GM03348 (cell line): ENCODE measurements around the gene RGMA.
"Not testable (repeated sequence)": the region's sequence is repeated elsewhere in the genome, so short reads cannot be mapped to it uniquely, and the experiment has no call there.

ENCODE experiments used
- DNase-seq: peaks from one replicate; pipeline ENCODE4 v3.0.0; 2012; ENCODE audit warnings: low spot score

Gene RGMA

DNA sequence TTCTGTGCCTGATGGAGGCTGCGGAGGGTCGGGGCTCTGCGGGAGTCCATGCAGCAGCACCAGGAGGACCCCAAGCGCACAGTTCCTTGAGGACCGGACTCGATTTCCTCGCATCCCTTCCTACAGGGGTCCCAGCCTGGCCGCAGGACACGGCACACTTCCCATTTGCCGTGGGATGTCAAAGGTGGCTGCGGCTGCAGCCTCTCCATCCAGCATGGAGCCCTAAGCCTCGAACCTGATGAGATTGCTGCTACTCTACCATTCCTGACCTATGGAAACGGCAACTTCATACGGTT is 40.6 kb downstream of the RGMA start:
- no peak for DNase-seq

DNA sequence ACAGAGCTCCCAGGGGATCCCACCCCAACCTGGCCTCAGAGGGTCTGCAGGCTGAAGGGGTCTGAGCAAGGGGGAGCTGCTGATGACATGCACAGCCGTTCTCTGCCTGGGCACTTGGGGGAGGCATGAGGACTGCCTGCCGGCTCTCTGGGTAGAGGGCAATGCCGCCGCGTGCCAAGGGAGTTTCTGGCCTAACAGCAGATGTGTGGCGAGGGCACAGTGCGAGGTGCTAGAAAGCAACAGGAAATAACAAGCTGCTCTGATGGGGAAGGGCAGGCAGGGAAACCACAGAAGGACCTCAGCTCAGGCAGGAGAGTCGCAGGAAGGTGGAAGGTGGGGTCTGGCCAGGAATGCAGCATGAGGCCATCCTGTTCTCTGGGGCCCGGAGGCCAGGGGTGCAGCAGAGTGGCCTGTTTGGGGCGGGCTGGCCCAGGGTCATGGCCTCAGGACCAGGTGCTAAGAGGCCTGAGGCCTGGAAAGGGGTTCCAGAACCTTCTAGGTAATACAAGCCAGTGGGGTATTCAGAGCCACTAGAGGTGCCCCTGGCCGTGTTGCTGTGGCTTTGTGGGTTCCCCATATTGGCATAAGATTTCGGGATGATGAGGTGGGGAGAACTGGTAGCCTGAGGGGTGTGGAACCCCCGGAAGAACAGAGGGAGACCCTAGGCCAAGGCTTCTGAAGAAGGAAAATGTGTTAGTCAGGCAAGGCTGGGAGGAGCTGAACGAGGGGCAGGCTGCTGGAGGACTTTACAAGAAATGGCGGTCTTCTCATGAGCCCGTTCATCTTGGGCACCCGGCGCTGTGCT is 41.2 kb downstream of the RGMA start:
- DNase-seq: no peak

DNA sequence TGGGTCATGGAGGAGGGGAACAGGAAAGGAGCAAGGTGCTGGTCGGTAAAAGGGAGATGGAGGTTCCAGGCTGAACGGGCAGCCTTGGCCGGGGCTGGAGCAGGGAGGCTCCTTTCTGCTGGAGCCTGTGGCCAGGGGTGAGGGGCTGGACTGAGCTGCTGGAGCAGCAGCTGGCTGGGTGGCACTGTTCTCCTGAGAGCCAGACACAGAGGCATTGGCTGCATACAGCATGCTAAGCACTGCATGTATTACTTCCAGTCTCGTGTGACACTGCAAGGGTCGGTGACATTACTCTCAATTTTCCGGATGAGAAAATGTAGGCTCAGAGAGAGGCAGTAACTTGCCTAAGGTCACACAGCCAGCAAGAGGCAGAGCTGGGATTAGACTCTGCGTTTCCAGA is 42.3 kb downstream of the RGMA start:
- DNase-seq: no peak

DNA sequence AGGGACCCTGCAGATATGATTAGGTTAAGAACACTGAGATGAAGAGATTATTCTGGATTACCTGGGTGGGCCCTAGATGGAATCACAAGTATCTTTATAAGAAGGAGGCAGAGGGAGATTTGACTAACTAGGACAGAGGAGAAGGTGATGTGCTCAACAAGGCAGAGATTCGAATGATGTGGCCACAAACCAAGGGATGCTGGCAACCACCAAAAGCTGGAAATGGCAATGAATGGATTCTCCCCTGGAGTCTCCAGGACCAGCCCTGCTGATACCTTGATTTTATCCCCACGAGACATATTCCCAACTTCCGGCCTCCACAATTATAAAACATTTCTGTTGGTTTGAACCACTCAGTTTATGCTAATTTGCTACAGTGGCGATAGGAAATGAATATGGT is 42.9 kb downstream of the RGMA start:
- no peak for DNase-seq

DNA sequence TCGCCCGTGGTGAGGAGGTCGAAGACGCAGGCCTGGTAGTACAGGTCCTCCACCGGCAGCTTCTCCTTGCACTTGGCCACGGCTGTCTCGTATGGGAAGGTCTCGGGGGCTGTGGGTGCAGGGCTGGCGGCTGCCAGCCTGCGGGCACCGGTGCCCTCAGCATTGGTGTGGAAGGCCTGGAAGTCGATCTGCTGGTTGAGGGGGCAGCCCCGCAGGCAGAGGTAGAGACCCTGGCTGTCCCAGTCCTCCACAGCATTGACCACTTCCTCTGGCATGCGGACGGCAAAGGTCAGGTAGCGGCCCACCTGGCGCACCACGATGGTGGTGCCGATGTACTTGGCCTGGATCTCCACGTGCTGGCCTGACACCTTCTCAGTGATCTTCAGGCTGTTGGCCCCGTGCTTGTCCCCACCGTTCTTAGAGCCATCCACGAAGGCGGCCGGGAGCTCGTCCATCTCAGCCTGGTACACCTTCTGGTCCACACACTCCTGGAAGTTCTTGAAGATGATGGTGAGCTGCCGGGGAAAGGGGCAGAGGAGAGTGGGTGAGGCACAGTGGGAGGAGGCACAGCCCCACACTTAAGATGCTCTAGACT is 43.7 kb downstream of the RGMA start:
- DNase-seq: no peak

DNA sequence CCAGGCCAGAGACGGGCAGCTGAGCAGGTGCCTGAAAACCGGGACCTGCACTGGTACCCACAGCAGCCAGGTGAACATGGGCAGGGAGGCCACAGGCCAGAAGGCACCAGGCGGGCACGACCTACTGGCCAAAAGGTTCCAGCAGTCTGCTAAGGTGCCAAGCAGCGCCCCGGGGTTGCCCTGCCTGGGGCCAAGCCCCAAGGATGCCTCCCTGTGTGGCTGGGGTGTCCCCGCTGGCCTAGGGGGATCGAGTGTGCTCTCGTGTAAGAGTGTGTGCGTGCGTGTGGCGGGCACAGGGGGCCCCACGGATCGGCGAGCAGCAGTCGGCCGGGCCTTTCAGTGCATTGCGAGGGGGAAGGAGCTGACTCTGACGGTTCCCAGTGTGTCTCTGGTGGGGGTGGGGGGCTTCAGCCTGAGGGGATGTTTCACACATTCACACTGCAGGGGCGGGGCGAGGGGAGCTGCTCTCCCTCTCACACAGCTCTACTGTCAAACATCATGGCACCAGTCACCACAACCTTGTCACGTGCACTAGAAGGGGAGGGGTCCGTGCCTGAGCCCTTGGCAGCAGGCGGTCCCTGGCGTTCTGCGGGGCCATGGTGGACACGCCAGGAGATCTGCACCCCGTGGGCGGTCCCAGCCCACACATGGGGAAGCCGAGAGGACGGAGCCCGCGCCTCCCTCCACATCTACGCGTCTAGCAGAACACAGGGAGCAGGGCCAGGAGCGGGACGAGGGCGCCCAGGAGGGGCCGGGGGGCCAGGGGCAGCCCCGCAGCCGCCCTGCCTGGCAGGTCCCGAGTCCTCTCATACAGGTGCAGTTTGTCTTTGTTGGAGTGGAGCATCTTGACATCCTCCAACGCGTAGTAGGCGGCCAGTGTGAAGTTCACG is 44.5 kb downstream of the RGMA start:
- DNase-seq: no peak

DNA sequence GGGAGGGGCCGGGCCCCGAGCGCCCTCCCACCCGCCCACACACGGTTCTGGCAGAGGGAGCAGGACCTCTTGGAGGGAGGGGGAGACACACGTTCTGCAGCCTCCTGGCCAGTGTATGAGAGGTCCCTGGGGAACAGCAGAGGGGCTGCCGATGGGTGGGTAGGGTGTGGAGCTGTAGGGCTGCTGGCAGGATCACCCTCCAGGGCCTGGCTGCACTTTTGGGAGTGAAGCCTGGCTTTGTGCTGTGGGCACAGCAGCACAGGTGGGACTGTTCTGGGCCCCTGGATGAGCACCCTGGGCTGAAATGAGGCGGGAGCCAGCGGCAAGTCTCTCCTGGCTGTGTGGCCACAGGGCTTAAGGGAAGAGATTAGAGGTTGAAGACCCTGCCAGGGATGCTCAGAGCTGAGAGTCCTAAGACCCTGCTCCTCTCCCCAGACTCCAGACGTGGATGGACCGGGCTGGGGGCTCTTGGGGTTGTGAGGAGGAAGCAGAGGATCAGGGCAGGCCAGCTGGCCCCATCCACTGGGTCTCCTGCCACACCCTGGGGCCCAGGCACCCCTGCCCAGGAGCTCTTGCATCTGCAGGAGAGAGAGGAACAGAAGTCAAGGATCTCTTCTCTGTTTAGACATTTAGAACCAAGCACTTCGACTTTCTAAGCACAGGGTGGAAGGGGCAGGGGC is 45.2 kb downstream of the RGMA start:
- no peak for DNase-seq

DNA sequence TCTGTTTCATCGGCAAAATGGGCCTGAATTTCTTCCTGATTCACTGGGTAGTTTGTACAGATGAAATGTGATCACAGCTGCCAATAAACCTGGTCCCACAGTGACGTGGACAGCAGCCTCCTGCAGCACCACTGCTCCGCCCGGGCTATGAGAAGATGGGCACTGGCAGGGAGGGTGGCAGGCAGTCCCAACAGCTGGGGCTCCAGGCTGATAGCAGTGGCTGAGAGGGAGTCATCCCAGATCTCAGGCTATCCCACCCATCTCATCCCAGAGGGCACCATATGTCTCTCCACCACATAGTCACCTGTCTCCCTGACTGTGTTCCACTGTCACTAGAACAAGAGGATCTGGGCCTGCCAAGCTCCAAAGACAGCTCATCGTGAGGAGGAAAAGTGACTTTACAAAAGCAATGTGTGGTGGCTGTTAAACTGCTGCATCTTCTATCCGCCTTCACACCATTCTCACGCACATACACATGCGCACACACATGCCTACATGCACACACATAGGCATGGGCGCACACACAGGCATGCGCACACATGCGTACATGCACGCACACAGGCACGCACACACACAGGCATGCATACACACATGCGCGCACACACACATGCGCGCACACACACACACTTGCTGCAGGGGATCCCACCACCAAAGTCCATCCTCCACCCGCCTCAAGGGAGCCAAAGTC is 46.2 kb downstream of the RGMA start:
- DNase-seq: no peak

DNA sequence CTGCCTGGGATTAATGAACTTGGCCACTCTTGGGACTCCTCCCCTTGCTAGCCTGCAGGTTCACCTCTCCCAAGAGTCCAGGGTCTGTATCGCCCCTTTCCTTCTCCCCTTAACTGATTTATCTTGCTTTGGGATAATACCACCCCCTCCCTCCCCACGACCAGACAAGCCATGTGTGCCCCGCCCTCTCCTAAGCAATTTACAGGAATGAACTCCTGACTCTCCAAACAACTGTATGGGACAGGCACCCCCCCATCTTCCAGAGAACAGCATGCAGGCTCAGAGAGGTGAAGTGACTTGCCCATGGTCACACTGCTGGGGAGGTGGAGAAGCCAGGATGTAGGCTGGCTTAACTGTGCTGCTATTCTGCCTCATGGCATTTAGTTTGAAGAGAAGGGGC is 46.8 kb downstream of the RGMA start:
- no peak for DNase-seq

DNA sequence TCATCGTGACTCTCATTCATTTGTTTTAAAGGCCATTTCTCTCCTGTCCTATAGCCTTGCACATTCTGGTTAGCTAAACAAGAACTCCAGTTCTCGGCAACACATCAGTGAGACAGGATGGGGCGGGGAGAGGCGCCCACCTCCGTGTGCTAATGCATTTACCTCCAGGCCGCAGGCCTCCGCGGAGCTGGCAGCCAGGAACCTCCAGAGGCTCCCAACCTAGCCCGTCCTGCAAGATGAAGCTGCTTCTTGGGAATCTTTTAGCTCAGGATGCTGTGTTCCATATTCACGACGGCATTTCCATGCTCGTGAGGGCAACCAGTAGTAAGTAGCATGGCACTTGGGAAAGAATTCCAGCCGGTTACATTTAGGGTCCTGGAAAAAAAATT is 47.9 kb downstream of the RGMA start:
- DNase-seq: no peak

DNA sequence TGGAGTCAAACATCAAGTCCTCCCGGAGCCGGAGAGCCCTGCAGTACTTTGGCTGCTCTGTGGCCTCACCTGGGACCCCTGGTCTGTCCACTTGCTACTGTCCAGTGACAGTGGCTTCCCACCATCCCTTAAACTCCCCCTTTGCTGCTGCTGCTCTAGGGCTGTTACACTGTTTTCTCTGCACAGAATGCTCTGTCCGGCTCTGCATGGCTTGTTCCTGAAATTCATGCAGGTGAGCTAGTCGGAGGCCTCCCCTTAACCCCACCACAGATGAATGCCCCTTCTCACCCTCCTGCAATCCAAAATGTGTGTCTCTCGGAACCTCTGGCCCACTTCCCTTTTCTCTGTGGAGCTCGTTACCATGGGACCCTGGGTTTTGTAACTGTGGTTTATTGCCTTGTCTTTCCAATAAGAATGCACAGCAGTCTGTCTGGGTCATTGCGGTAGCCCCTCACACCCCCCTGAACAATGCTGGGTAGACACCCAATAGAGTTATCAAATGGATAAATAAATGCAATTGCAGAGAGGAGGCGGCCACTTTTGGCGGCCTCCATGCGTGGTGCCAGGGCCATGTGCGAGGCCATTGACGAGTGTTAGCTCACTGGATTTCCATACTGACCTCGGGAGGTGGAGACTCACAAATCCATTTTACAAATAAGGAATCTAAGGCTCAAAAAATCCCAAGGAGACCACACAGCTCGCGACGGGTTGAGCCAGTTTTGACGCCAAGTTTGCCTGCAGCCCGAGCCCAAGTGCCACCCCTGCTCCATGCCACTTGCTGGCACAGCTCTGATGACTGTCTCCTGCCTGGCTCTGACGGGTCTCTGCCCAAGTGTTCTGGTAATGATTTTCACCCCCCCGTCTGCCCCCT is 48.5 kb downstream of the RGMA start:
- DNase-seq: no peak

DNA sequence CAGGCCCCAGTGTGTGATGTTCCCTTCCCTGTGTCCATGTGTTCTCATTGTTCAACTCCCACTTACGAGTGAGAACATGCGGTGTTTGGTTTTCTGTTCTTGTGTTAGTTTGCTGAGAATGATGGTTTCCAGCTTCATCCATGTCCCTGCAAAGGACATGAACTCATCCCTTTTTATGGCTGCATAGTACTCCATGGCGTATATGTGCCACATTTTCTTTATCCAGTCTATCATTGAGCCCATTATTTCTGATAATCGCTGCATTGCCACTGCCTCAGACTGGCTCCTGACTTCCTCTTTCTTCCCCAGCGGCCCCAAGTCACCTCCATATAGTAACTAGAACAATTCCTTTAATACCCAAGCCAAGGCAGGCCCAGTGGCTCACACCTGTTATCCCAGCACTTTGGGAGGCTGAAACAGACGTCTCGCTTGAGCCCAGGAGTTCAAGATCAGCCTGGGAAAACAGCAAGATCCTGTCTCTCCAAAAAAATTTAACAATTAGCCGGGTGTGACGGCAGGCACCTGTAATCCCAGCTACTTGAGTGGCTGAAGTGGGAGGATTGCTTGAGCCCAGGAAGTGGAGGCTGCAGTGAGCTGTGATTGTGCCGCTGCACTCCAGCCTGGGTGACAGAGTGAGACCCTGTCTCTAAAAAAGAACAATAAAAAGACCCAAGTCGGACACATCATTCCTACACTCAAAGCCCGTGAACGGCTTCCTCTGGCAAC is 49.3 kb downstream of the RGMA start:
- not testable (repeated sequence) for DNase-seq

DNA sequence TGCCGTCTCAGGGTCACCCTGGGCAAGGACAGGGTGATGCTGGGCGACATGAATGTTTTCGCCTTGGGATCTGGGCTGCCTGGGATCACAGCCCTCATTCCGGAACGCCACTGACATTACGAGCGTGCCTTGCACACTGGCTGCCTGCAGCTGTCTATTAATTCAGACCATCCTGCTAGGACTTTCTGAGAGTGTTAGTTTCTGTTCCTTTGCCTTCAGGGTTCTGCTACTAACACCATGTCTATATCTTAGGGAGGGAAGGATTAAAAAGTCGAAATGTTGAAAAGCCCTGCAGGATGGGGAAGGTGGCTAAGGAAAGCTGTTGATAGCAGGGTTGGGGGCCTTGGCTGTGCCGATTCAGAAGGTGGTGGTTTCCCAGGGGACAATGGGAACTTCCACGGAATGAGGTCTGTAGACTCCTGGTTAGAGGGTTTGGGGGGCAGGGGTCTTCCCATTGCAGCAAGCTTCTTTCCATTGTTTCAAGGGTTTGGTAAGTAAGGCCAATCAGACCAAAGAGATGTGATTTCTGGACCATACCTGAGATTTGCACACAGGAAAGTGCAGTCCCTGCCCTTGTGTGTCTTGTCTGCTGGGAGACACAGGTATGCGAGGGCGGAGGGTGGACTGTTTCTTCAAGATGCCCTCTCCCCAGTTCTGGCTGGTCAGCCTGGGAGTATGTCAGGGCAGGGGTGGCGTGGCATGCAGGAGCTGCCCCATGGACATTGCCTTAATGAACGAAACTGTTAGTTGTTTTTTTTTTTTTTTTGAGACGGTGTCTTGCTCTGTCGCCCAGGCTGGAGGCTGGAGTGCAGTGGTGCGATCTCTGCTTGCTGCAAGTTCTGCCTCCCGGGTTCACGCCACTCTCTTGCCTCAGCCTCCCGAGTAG is 50.9 kb downstream of the RGMA start:
- DNase-seq: no peak

DNA sequence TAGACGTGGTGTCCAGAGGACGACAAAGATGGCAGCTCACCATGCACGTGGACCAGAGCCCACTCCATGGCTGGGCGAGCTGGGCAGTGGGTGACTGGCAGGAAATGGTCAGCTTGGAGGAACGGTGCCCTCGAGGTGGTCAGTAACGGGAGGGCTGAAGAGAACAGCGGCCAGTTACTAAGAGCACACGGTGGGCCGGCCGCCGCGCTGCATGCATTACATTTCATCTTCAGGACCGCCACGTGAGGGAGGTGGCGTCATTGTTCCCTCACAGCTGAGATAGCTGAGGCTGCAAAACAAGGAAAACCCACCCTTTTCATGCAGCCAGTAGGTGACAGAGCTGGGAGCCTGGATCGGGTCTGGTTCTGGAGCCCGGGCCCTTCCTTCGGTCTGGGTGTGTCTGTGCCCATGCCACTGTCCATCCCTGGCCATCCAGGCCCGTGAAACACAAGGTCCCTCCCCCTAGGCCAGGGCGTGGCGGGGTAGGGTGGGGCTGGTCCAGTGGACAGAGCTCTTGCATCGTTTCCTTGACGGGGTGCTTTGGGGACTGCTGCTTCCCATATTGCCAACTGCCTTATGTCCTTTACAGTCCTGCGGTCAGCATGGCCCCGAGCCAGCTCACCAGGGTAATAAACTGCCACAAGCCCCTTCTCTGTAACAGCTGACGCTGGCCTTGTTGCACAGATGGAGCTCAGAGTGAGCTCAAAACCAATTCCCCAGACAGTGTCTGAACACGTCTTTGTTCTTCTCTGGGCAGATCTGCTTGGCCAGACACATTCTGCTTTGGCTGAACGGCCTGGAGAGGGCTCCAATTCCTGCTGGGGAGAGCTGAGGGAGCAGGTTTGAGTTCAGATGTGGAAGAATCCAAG is 51.8 kb downstream of the RGMA start:
- DNase-seq: peak; percentile 70

DNA sequence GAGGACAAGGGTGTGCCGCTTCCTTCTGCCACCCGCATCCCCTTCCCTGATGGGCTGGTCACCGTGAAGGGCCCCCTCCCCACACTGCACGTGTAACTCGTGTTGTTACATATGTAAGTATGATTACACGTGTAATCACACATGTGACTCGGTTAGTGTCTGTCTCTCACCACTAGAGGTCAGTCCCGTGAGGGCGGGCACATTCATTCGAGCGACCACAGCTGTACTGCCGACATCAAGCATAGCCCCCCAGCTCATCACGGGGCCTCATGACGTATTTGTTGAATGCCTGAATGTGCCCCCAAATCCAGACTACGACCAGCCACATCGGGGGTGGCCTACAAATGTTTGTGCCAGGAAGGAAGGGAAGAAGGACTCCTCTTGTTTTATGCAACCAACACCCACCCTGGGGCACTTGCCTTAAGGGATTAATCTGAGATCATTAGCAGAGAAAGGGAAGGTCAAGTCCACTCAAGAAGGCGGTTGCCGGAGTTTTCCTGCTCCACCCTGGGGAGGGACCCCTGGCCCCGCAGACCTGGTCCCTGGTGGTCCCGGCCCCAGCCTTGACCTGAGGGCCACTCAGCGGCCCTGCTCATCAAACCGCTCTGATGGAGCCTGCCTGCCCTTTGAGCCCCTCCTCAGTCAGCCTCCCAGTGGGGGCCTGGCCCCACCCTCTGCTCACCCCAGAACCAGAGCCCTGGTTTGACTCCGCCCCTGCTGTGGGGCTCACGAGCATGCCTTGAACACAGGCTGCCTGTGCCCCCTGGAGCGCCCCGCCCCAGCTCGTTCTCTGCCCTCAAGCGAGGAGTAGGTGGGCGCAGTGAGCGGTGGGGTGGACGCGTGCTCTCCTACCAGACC is 52.8 kb downstream of the RGMA start:
- no peak for DNase-seq

DNA sequence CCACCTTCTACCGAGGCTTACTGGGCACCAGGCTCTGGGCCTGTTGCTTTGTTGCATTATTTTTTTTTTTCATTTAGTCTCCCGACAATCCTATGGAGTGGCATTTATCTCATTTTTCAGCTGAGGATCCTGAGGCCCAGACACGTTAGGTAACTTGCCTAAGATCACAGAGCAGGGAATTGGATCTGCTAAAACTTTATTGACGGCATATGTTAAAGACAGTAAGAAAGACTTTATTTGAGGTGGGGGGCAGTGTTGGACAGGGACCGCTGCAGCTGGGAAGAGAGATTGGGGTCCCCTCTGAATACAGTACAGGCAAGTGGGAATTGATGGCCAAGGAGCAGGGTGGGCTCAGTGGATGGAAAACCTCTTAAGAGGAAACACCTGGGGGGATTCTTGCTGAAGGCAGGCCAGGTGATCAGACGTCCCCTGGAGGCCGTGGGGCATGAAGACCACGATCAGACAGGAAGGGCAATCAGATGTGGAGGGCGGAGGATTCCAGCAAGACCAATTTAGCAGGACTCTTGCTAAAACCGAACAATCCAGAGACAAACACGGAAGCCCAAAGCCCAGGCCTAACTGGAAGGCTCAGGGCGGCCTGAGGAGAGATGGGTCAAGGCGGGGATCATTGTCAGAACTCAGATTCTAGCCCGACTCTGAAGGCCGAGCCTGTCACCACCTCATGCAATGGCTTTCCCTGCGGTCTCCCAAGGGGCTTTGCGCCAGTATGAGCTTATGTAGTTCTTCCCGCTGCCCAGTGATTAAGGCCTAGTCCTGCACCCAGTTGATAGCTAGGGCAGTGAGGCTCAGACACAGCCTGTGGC is 53.7 kb downstream of the RGMA start:
- DNase-seq: no peak
